Body of pancreas (tissue), 4 donors: ENCODE data around the gene PDE4D. TPM values are rescaled to one million over a fixed set of nuclear protein-coding genes. Genes with fewer than 3 reads are reported as not detected.

ENCODE experiments used
- ATAC-seq: fragments of 150-250 bp; one replicate; pipeline ENCODE4 v1.9.1; 2016
- DNase-seq, 4 donors: peaks; one replicate each; pipeline ENCODE4 v3.0.0-alpha.2; 2019
- H3K27ac ChIP-seq, 4 donors: fragments of 200-600 bp; sonication (generic); 1 replicate in 3 of 4; 2 replicates in 1 of 4; pipeline versions ENCODE4 v1.5.1 to v1.6.1; 2016 to 2019; ENCODE audit warnings: mild to moderate bottlenecking in 1 of 4, mixed read lengths in 1 of 4, moderate library complexity in 1 of 4
- H3K27me3 ChIP-seq, 2 donors: fragments of 200-600 bp; sonication (generic); one replicate each; pipeline ENCODE4 v1.6.0; 2016; ENCODE audit warnings: mild to moderate bottlenecking in 1 of 2
- H3K36me3 ChIP-seq, 2 donors: fragments of 200-600 bp; sonication (generic); replicated peaks in 1 of 2; 2 replicates each; pipeline ENCODE4 v1.5.1; 2016; ENCODE audit warnings: low read depth in 2 of 2; ENCODE audit not compliant: insufficient read depth in 1 of 2
- H3K4me1 ChIP-seq: fragments of 200-600 bp; sonication (generic); one replicate; pipeline ENCODE4 v1.6.0; 2016
- H3K4me3 ChIP-seq, 2 donors: fragments of 200-600 bp; sonication (generic); 1 replicate in 1 of 2; 2 replicates in 1 of 2; pipeline ENCODE4 v1.5.1; 2016 to 2019
- H3K9me3 ChIP-seq, 3 donors: fragments of 200-600 bp; sonication (generic); 1 replicate in 2 of 3; 2 replicates in 1 of 3; pipeline ENCODE4 v1.5.1; 2016
- CTCF ChIP-seq, 7 experiments: fragments of 450-650 bp in 4 of 7; fragments of 200-600 bp in 3 of 7; sonication (generic) in 3 of 7; IDR thresholded peaks; one replicate each; pipeline ENCODE4 v1.5.1; 2016 to 2019; ENCODE audit warnings: antibody characterized with exemption in 7 of 7
- POLR2A ChIP-seq, 3 donors: fragments of 450-650 bp; IDR thresholded peaks; one replicate each; pipeline ENCODE4 v1.6.1; 2016; ENCODE audit warnings: antibody characterized with exemption in 3 of 3, mild to moderate bottlenecking in 2 of 3
- WGBS, 2 donors: methylation state at CpG; one replicate each; pipeline ENCODE4 v1.1.5; 2017; 5-methylcytosine and 5-hydroxymethylcytosine counted together
- intact Hi-C: fragments of 100-400 bp; cut with DNase I; formaldehyde crosslinking; loops from one replicate; pipeline ENCODE4 v1.15.1; 2023
- total RNA-seq, 2 donors: library from RNA; depleted of rRNA; stranded (reverse); fragments of >200 nt; gene quantifications; one replicate each; pipeline ENCODE4 v1.1.0, GENCODE V29; 2016

The PDE4D gene
- total RNA-seq, 2 donors from 2014 or later, result 8.6 to 9.2 TPM

DNA sequence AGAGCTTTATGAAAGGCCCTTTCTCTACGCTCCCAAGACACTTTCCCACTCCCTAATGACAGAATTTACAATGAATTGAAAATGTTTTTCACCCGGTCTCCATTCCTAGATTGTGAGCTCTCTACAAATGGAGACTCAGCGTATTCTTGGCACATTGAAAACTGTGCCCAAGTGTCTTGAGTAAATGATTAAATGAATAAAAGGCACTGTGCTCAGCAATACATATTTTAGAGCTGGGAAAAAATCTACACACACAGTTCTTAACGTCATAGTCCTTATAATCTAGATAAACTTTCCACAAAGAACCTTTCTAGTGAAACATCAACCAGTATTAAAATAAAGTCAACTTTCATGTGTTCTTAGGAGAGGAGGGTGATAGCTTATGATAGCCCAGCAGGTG lies 676.7 kb downstream of the PDE4D start:
- TF ChIP-seq CTCF (IDR thresholded peaks at IDR 0.05) (no peak), POLR2A (IDR thresholded peaks at IDR 0.05) (peak in 1 of 3 donors; percentile 22)
- intact Hi-C loops, result no loop called here
- ATAC-seq (peak; percentile 89), DNase-seq (peak in 1 of 4 donors; percentile 42)
- Histone ChIP-seq H3K27ac (peak overlapping the region in 2 of 4 donors; percentile 45 to 60), H3K36me3 (no peaks in the 10 kb centered on the region), H3K9me3 (no peaks in the 10 kb centered on the region), H3K4me1 (peaks cover 20% of the 10 kb centered on the region), H3K4me3 (no peak overlapping the region), H3K27me3 (no peaks in the 10 kb centered on the region)
- WGBS, 2 donors, result 14 to 19% methylated on average over 4 of the region's 4 CpGs

- TF ChIP-seq POLR2A (IDR thresholded peaks at IDR 0.05) (no peak), CTCF (IDR thresholded peaks at IDR 0.05) (no peak)
- Histone ChIP-seq H3K36me3 (no peaks in the 10 kb centered on the region), H3K27me3 (no peaks in the 10 kb centered on the region), H3K9me3 (no peaks in the 10 kb centered on the region), H3K4me3 (no peak overlapping the region), H3K4me1 (peaks cover 18% of the 10 kb centered on the region), H3K27ac (no peak overlapping the region)
- WGBS, 2 donors, result 82 to 90% methylated on average over 1 of the region's 1 CpG
- no peak for ATAC-seq
- intact Hi-C loops, result no loop called here
- no peak for DNase-seq
Observed at GRCh38 chr5:59212596-59212995, 680.9 kb downstream of the PDE4D start.

DNA sequence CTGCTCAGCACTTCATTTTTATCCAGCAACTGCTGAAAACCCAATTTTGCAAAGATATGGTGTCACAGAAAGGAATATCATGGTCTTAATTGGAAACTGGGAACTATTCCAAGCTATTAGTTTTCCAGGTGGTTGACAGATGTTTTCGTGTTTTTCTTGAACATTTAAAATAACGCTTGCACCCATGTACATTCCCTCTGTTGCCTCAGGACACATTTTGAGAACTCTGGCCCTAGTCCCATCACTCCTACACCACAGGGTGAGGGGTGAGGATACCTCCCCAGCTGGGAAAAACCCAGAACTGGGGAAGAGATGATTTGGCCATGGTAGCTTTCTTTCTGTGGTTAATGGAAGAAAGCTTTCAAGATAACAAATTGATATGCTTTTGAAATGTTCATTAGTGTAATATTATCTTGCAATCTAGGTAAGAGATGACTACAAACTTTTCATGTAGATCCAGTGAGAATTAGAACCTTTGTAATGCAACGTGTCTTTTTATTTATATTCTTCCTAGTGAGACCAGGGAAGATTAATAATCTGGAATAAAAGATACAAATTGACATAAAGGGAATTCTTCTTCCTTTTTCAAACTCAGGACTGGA lies 683.7 kb downstream of the PDE4D start:
- Histone ChIP-seq H3K4me1 (peaks cover 3% of the 10 kb centered on the region), H3K27me3 (no peaks in the 10 kb centered on the region), H3K27ac (no peak overlapping the region), H3K9me3 (no peaks in the 10 kb centered on the region), H3K4me3 (no peak overlapping the region), H3K36me3 (no peaks in the 10 kb centered on the region)
- ATAC-seq (no peak), DNase-seq (no peak)
- no peak for TF ChIP-seq CTCF (IDR thresholded peaks at IDR 0.05)
- TF ChIP-seq POLR2A (IDR thresholded peaks at IDR 0.05), result no peak
- intact Hi-C loops, result no loop called here
- WGBS, 2 donors, result 29 to 35% methylated on average over 3 of the region's 3 CpGs

DNA sequence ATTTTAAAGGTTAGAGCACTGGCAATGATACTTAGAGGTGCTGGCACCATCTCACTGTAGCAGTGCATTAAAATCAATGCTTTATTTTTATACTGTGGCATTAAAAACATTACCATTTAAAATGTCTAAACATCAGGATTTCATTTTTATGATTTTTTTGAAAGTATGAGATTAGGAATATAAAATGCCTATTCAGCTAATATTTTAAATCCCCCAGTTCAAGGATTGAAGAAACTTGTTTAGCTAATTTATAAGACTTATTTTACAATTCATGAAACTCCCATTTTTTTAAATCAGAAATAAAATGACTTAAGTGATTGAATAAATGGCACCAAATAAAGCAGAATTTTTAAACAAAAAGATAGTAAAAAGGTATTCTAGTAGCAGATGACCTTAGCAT lies 685.1 kb downstream of the PDE4D start:
- ATAC-seq (no peak), DNase-seq (no peak)
- Histone ChIP-seq H3K27ac (no peak overlapping the region), H3K4me1 (peaks cover 3% of the 10 kb centered on the region), H3K4me3 (no peak overlapping the region), H3K9me3 (no peaks in the 10 kb centered on the region), H3K36me3 (no peaks in the 10 kb centered on the region), H3K27me3 (no peaks in the 10 kb centered on the region)
- intact Hi-C loops, result no loop called here
- TF ChIP-seq POLR2A (IDR thresholded peaks at IDR 0.05) (no peak), CTCF (IDR thresholded peaks at IDR 0.05) (no peak)

GRCh38 chr5:59207401-59207800 lies 686.1 kb downstream of the PDE4D start:
- WGBS, 2 donors, result 96 to 100% methylated on average over 1 of the region's 1 CpG
- H3K36me3 ChIP-seq, result no peaks in the 10 kb centered on the region
- no peak for DNase-seq
- no peak overlapping the region for H3K27ac ChIP-seq
- TF ChIP-seq POLR2A (IDR thresholded peaks at IDR 0.05) (no peak), CTCF (IDR thresholded peaks at IDR 0.05) (no peak)
- no peak for ATAC-seq
- intact Hi-C loops, result no loop called here
- H3K27me3 ChIP-seq, result no peaks in the 10 kb centered on the region
- H3K4me1 ChIP-seq, result peaks cover 3% of the 10 kb centered on the region
- no peaks in the 10 kb centered on the region for H3K9me3 ChIP-seq
- H3K4me3 ChIP-seq, result no peak overlapping the region
